HG02852 (cell line): ENCODE data around the gene NFAM1.

ENCODE experiments used
- ATAC-seq: cut with Tn5 transposase; IDR thresholded peaks from one replicate; pipeline ENCODE4 v1.9.1; 2021; ENCODE audit warnings: mild to moderate bottlenecking, moderate library complexity; ENCODE audit not compliant: unreplicated experiment

The NFAM1 gene

DNA sequence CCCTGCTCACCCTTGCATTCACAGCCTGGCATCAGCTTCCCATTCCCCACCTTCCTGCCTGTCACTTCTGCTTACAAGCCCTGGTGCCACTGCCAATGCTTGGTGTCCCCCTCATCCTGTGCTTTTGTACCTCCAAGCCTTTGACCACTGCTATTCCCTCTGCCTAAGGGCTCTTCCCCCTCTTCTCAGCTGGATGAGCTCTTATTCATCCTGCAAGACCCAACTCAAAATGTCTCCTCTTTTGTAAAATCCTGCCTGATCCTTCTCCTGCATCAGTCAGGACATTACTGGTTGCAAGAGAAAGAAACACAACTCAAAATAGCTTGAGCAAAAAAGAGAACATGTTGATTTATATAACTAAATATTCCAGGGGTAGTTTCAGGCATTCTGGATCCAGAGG, 94.8 kb downstream of the NFAM1 start:
- ATAC-seq, result no peak

DNA sequence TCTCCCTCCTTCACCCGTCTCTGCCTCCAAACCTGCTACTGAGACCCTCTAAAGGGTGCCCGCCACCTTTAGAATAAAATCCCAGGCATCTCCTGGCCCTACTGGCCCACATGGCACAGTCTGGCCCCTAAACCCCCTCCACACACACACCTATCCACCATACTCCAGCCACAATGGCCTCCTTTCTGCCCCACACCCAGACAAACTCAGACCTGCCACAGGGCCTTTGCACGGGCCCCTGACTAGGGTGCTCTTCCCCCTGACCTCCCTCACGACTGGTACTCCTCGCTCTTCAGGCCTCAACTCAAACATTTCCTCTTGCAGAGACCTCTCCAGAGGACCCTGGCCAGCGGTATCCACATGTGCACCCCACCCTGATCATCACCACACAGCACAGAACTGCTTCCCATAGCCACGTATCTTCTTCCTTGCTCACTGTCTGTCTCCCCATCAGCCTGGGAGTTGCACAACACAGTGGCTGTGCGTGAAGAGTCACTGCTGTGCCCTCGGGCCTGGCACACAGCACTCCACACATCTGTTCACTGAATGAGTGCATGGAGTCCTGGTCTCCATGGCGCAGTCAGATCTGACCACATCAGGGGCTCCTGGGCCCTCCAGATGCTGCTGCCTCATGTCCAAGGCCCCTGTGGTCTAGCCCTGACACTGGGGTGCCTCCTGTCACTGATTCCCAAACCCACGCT, 95.5 kb downstream of the NFAM1 start:
- no peak for ATAC-seq

GRCh38 chr22:42335839-42336378, 96.3 kb downstream of the NFAM1 start:
- ATAC-seq, result no peak

DNA sequence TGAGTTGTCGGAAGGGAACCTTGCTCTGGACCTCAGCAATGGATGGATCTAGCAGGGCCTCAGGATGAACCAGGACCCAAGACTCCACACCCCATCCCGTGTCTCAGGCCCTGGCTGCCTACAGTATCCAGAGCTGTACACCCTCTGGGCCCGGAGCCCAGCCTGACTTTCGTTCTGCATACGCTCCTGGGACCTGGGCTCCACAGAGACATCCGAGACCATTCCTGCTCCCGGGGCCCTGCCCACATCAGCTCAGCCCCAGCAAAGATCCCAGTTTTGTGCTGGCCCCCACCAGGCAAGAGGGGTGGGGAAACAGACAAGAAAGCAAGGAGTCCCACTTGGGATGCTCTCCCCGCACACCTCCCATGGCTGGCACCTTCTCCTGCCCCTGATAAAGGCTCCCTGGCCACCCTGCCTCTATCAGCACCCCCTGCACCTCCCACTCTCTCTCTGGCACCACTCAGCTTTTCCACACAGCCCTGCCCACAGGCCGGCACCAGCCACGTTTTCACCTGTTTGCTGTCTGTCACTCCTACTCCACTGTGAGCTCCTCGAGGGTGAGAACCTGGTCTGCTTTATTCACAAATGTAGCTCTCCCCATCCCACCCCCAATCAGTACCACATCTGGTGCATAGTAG, 97.2 kb downstream of the NFAM1 start:
- no peak for ATAC-seq

DNA sequence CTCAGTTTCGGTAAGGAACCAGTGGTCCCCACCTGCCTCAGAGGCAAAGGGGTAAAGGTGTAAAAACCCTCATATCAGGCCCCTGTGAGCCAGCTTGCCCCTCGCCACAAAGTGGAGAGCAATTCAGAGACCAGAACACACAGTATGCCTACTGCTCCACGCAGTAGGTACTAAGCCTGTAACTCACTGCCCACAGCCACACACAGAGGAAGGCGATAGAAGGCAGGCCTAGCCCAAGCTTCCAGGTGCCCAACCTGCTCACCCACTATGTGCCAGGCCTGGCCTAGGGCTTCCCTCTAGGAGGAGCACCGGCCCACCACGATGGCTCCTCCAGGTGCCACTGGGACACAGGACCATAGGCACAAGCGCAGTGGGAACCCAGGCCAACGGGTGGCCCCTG, 98.7 kb downstream of the NFAM1 start:
- ATAC-seq, result no peak

GRCh38 chr22:42332089-42332488, 100.1 kb downstream of the NFAM1 start:
- no peak for ATAC-seq

GRCh38 chr22:42331014-42331413, 101.2 kb downstream of the NFAM1 start:
- no peak for ATAC-seq
